ENCODE results near the gene GRM3.

GRM3 gene

GRCh38 chr7:86848226-86848625 is 204.5 kb downstream of the GRM3 start:
- TF ChIP-seq TAF1 (IDR thresholded peaks at IDR 0.05; ENCODE audit: borderline replicate concordance, low read depth, low read length) (no peak), POLR2A (IDR thresholded peaks at IDR 0.05; ENCODE audit: low read depth, low read length) (no peak), POLR2AphosphoS5 (IDR thresholded peaks at IDR 0.05; ENCODE audit: low read depth, low read length) (no peak)
- DNase-seq (ENCODE audit: insufficient read length) (no peak), FAIRE-seq (no peak)

- no peak for FAIRE-seq
- DNase-seq (ENCODE audit: insufficient read length): no peak
Measured at GRCh38 chr7:86851566-86851965, 207.9 kb downstream of the GRM3 start.

GRCh38 chr7:86863452-86863851 is 219.7 kb downstream of the GRM3 start:
- DNase-seq (ENCODE audit: insufficient read length): no peak
- FAIRE-seq: no peak
- no peak for TF ChIP-seq TAF1 (IDR thresholded peaks at IDR 0.05; ENCODE audit: borderline replicate concordance, low read depth, low read length)
- TF ChIP-seq POLR2A (IDR thresholded peaks at IDR 0.05; ENCODE audit: low read depth, low read length): no peak
- no peak for TF ChIP-seq POLR2AphosphoS5 (IDR thresholded peaks at IDR 0.05; ENCODE audit: low read depth, low read length)

More at GRCh38 chr7:86851566-86851965, 207.9 kb downstream of the GRM3 start:
- no peak for TF ChIP-seq TAF1 (IDR thresholded peaks at IDR 0.05; ENCODE audit: borderline replicate concordance, low read depth, low read length)
- TF ChIP-seq POLR2A (IDR thresholded peaks at IDR 0.05; ENCODE audit: low read depth, low read length): no peak
- no peak for TF ChIP-seq POLR2AphosphoS5 (IDR thresholded peaks at IDR 0.05; ENCODE audit: low read depth, low read length)

GRCh38 chr7:86867163-86867762 is 223.6 kb downstream of the GRM3 start:
- TF ChIP-seq POLR2AphosphoS5 (IDR thresholded peaks at IDR 0.05; ENCODE audit: low read depth, low read length) (no peak), TAF1 (IDR thresholded peaks at IDR 0.05; ENCODE audit: borderline replicate concordance, low read depth, low read length) (no peak), POLR2A (IDR thresholded peaks at IDR 0.05; ENCODE audit: low read depth, low read length) (no peak)
- FAIRE-seq (no peak), DNase-seq (ENCODE audit: insufficient read length) (no peak)

- FAIRE-seq (no peak), DNase-seq (ENCODE audit: insufficient read length) (no peak)
- TF ChIP-seq TAF1 (IDR thresholded peaks at IDR 0.05; ENCODE audit: borderline replicate concordance, low read depth, low read length) (no peak), POLR2A (IDR thresholded peaks at IDR 0.05; ENCODE audit: low read depth, low read length) (no peak), POLR2AphosphoS5 (IDR thresholded peaks at IDR 0.05; ENCODE audit: low read depth, low read length) (no peak)
Measured at GRCh38 chr7:86876146-86876545, 232.4 kb downstream of the GRM3 start.

GRCh38 chr7:86884152-86884551 is 240.4 kb downstream of the GRM3 start:
- FAIRE-seq (no peak), DNase-seq (ENCODE audit: insufficient read length) (no peak)
- no peak for TF ChIP-seq POLR2AphosphoS5 (IDR thresholded peaks at IDR 0.05; ENCODE audit: low read depth, low read length)
- no peak for TF ChIP-seq POLR2A (IDR thresholded peaks at IDR 0.05; ENCODE audit: low read depth, low read length)
- TF ChIP-seq TAF1 (IDR thresholded peaks at IDR 0.05; ENCODE audit: borderline replicate concordance, low read depth, low read length): no peak

- FAIRE-seq: no peak
- no peak for TF ChIP-seq POLR2A (IDR thresholded peaks at IDR 0.05; ENCODE audit: low read depth, low read length)
- no peak for TF ChIP-seq POLR2AphosphoS5 (IDR thresholded peaks at IDR 0.05; ENCODE audit: low read depth, low read length)
- TF ChIP-seq TAF1 (IDR thresholded peaks at IDR 0.05; ENCODE audit: borderline replicate concordance, low read depth, low read length): no peak
- no peak for DNase-seq (ENCODE audit: insufficient read length)
Measured at GRCh38 chr7:86889501-86889900, 245.8 kb downstream of the GRM3 start.

- no peak for TF ChIP-seq POLR2A (IDR thresholded peaks at IDR 0.05; ENCODE audit: low read depth, low read length)
- no peak for TF ChIP-seq TAF1 (IDR thresholded peaks at IDR 0.05; ENCODE audit: borderline replicate concordance, low read depth, low read length)
- TF ChIP-seq POLR2AphosphoS5 (IDR thresholded peaks at IDR 0.05; ENCODE audit: low read depth, low read length): no peak
- FAIRE-seq: no peak
- no peak for DNase-seq (ENCODE audit: insufficient read length)
Measured at GRCh38 chr7:86898171-86898570, 254.5 kb downstream of the GRM3 start.

GRCh38 chr7:86900886-86901285 is 257.2 kb downstream of the GRM3 start:
- TF ChIP-seq POLR2A (IDR thresholded peaks at IDR 0.05; ENCODE audit: low read depth, low read length): no peak
- TF ChIP-seq TAF1 (IDR thresholded peaks at IDR 0.05; ENCODE audit: borderline replicate concordance, low read depth, low read length): no peak
- TF ChIP-seq POLR2AphosphoS5 (IDR thresholded peaks at IDR 0.05; ENCODE audit: low read depth, low read length): no peak
- DNase-seq (ENCODE audit: insufficient read length) (no peak), FAIRE-seq (no peak)

GRCh38 chr7:86904949-86905834 is 261.5 kb downstream of the GRM3 start:
- FAIRE-seq (no peak), DNase-seq (ENCODE audit: insufficient read length) (no peak)
- no peak for TF ChIP-seq POLR2AphosphoS5 (IDR thresholded peaks at IDR 0.05; ENCODE audit: low read depth, low read length)
- TF ChIP-seq POLR2A (IDR thresholded peaks at IDR 0.05; ENCODE audit: low read depth, low read length): no peak
- TF ChIP-seq TAF1 (IDR thresholded peaks at IDR 0.05; ENCODE audit: borderline replicate concordance, low read depth, low read length): no peak

- no peak for FAIRE-seq
- no peak for DNase-seq (ENCODE audit: insufficient read length)
- TF ChIP-seq POLR2A (IDR thresholded peaks at IDR 0.05; ENCODE audit: low read depth, low read length): no peak
- no peak for TF ChIP-seq TAF1 (IDR thresholded peaks at IDR 0.05; ENCODE audit: borderline replicate concordance, low read depth, low read length)
- no peak for TF ChIP-seq POLR2AphosphoS5 (IDR thresholded peaks at IDR 0.05; ENCODE audit: low read depth, low read length)
Measured at GRCh38 chr7:86908948-86909347, 265.2 kb downstream of the GRM3 start.

GRCh38 chr7:86911659-86912058 is 267.9 kb downstream of the GRM3 start:
- DNase-seq (ENCODE audit: insufficient read length) (no peak), FAIRE-seq (no peak)
- TF ChIP-seq POLR2A (IDR thresholded peaks at IDR 0.05; ENCODE audit: low read depth, low read length): no peak
- TF ChIP-seq POLR2AphosphoS5 (IDR thresholded peaks at IDR 0.05; ENCODE audit: low read depth, low read length): no peak
- TF ChIP-seq TAF1 (IDR thresholded peaks at IDR 0.05; ENCODE audit: borderline replicate concordance, low read depth, low read length): no peak

Data from GM12892 (cell line).